ENCODE data around the gene PER2.

DNA sequence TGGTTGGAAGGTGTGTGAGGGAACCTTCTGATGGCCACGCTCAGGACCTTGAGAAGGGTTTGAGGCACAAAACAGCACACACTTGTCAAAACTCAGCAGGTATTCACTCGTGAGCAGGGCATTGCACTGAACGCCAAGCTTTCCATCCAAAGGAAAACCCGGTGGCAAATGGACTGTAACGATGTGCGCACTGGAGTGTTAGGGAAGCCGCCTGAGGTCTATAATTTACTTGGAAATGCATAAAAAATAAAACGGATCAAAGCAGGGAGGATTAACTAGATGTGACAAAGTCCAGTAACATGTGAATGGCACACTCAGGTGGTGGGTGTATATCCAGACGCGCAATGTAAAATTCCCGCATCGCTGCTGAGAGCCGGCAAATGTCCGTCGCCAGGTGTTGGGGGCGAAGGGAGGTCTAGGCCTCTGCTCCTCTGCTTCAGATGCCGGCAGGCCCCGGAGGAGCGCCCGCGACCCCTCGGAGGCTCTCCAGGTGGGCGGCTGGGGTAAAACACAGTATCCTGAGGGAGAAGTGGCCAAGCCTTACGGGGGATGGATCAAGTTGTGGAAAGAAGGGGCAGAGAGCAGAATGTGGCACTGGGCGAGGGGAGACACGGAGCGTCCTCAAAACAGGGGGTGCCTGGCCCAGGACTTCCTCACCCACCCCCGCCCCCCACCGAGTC is 63.9 kb downstream of the PER2 start:
- TF ChIP-seq ZNF274 (IDR thresholded peaks at IDR 0.05; ENCODE audit: low read depth, low read length) (no peak), SUZ12 (IDR thresholded peaks at IDR 0.05; ENCODE audit: extremely low read depth, insufficient read depth, insufficient read length) (no peak), YY1 (IDR thresholded peaks at IDR 0.05; ENCODE audit: insufficient read depth, insufficient read length) (no peak)
